Measurements from ENCODE around the gene TRPV4.

GRCh38 chr12:109744986-109745942, 87.9 kb downstream of the TRPV4 start:
- TF ChIP-seq CTCF (conservative IDR thresholded peaks at IDR 0.05; ENCODE audit: low read depth, low read length) (no peak), EZH2phosphoT487 (IDR thresholded peaks at IDR 0.05; ENCODE audit: borderline replicate concordance, low read length) (no peak)

All from PC-3 (cell line).